Liver (tissue), 9 donors: ENCODE results near the gene MYO5A. TPM values are rescaled to one million over a fixed set of nuclear protein-coding genes. Genes with fewer than 3 reads are reported as not detected.

Experiments
- DNase-seq: peaks from one replicate; pipeline ENCODE4 v3.0.0-alpha.2; 2017; ENCODE audit warnings: low spot score
- H3K27ac ChIP-seq, 2 donors: one replicate each; pipeline ENCODE4 v1.7.0; 2013; ENCODE audit warnings: inconsistent platforms in 2 of 2, low read length in 2 of 2, control low read depth in 1 of 2, low read depth in 1 of 2, mild to moderate bottlenecking in 1 of 2
- H3K27me3 ChIP-seq, 4 donors: one replicate each; pipeline versions ENCODE4 v1.6.1 to v1.7.0; 2013; ENCODE audit warnings: low read length in 3 of 4, inconsistent platforms in 1 of 4, mild to moderate bottlenecking in 1 of 4, moderate library complexity in 1 of 4; ENCODE audit not compliant: control insufficient read depth in 4 of 4, insufficient read depth in 4 of 4
- H3K36me3 ChIP-seq, 4 donors: one replicate each; pipeline versions ENCODE4 v1.6.1 to v1.7.0; 2013; ENCODE audit warnings: low read length in 3 of 4, mild to moderate bottlenecking in 3 of 4, low read depth in 1 of 4, moderate library complexity in 1 of 4; ENCODE audit not compliant: control insufficient read depth in 4 of 4, insufficient read depth in 3 of 4
- H3K4me1 ChIP-seq, 4 donors: one replicate each; pipeline versions ENCODE4 v1.6.1 to v1.7.0; 2013; ENCODE audit warnings: low read length in 3 of 4, mild to moderate bottlenecking in 3 of 4, moderate library complexity in 1 of 4; ENCODE audit not compliant: control insufficient read depth in 4 of 4, insufficient read depth in 4 of 4
- H3K4me3 ChIP-seq, 3 donors: one replicate each; pipeline versions ENCODE4 v1.6.1 to v1.7.0; 2013; ENCODE audit warnings: low read length in 3 of 3, control low read depth in 1 of 3, low read depth in 1 of 3, mild to moderate bottlenecking in 1 of 3
- H3K9ac ChIP-seq, 2 donors: one replicate each; pipeline ENCODE4 v1.7.0; 2013; ENCODE audit warnings: low read length in 2 of 2, mild to moderate bottlenecking in 2 of 2, moderate library complexity in 2 of 2, control low read depth in 1 of 2, low read depth in 1 of 2
- H3K9me3 ChIP-seq, 4 donors: one replicate each; pipeline versions ENCODE4 v1.6.1 to v1.7.0; 2013; ENCODE audit warnings: low read length in 3 of 4; ENCODE audit not compliant: control insufficient read depth in 4 of 4
- ATF3 ChIP-seq: IDR thresholded peaks from 2 replicates; pipeline ENCODE4 v1.6.1; 2016; ENCODE audit warnings: antibody characterized with exemption
- CTCF ChIP-seq: fragments of 150-350 bp; IDR thresholded peaks from 2 replicates; pipeline ENCODE4 v1.5.1; 2017; ENCODE audit warnings: improper control_type of control experiment, low read depth, low read length; ENCODE audit not compliant: missing input control
- EGR1 ChIP-seq, 2 donors: IDR thresholded peaks; 2 replicates each; pipeline ENCODE4 v1.6.1; 2016 to 2018; ENCODE audit warnings: antibody characterized with exemption in 2 of 2, low read depth in 2 of 2
- FOXA1 ChIP-seq: IDR thresholded peaks from 2 replicates; pipeline ENCODE4 v1.6.1; 2016; ENCODE audit warnings: antibody characterized with exemption
- FOXA2 ChIP-seq: IDR thresholded peaks from 2 replicates; pipeline ENCODE4 v1.6.1; 2016; ENCODE audit warnings: antibody characterized with exemption
- GABPA ChIP-seq, 2 donors: IDR thresholded peaks in 1 of 2; conservative IDR thresholded peaks in 1 of 2; 2 replicates each; pipeline ENCODE4 v1.6.1; 2016; ENCODE audit warnings: antibody characterized with exemption in 2 of 2, mild to moderate bottlenecking in 1 of 2, moderate library complexity in 1 of 2
- HNF4G ChIP-seq: IDR thresholded peaks from 2 replicates; pipeline ENCODE4 v1.6.1; 2016; ENCODE audit warnings: antibody characterized with exemption
- NR2F2 ChIP-seq: IDR thresholded peaks from 2 replicates; pipeline ENCODE4 v1.6.1; 2016; ENCODE audit warnings: antibody characterized with exemption
- RAD21 ChIP-seq, 2 donors: IDR thresholded peaks; 2 replicates each; pipeline ENCODE4 v1.6.1; 2016; ENCODE audit warnings: antibody characterized with exemption in 2 of 2, mild to moderate bottlenecking in 2 of 2
- REST ChIP-seq: IDR thresholded peaks from 2 replicates; pipeline ENCODE4 v1.6.1; 2016; ENCODE audit warnings: antibody characterized with exemption, mild to moderate bottlenecking
- SP1 ChIP-seq: IDR thresholded peaks from 2 replicates; pipeline ENCODE4 v1.6.1; 2018; ENCODE audit warnings: antibody characterized with exemption, mild to moderate bottlenecking
- TAF1 ChIP-seq: conservative IDR thresholded peaks from 2 replicates; pipeline ENCODE4 v1.6.1; 2016; ENCODE audit warnings: antibody characterized with exemption, mild to moderate bottlenecking
- WGBS: extraction: QIAGEN DNeasy Blood & Tissue Kit; methylation state at CpG from one replicate; pipeline ENCODE4 v1.1.7; 2013; 5-methylcytosine and 5-hydroxymethylcytosine counted together
- polyA plus RNA-seq, 2 donors: library from polyadenylated mRNA; stranded (reverse) in 1 of 2; unstranded in 1 of 2; fragments of 200-250 nt in 1 of 2; fragments of >200 nt in 1 of 2; fragmentation: Nextera tagmentation in 1 of 2; extraction: Ambion mirVana in 1 of 2; gene quantifications; one replicate each; pipeline versions ENCODE4 v1.2.1 to v1.2.3, GENCODE V29; 2013 to 2015
- total RNA-seq, 2 donors: library from RNA; depleted of rRNA; stranded (reverse); fragments of >200 nt; gene quantifications; one replicate each; pipeline ENCODE4 v1.2.3, GENCODE V29; 2014
- donor health status: healthy.
- donor health status: healthy.
- donor health status: healthy.
- donor health status: healthy.
- donor health status: healthy.

MYO5A gene
- total and polyA plus RNA-seq, 4 donors: 1.0 to 7.1 (median 3.0) TPM

- Histone ChIP-seq H3K27me3 (no peaks in the 10 kb centered on the region), H3K9me3 (no peaks in the 10 kb centered on the region), H3K4me1 (peaks cover 0 to 1% (median 0%) of the 10 kb centered on the region in 4 donors), H3K9ac (no peak overlapping the region), H3K4me3 (no peak overlapping the region), H3K27ac (no peak overlapping the region), H3K36me3 (peaks cover 0 to 2% (median 0%) of the 10 kb centered on the region in 4 donors)
- DNase-seq: no peak
- TF ChIP-seq TAF1: no peak
- TF ChIP-seq FOXA1: no peak
- TF ChIP-seq RAD21 (IDR thresholded peaks at IDR 0.05): no peak
- TF ChIP-seq REST: no peak
- no peak for TF ChIP-seq HNF4G
- TF ChIP-seq ATF3: no peak
- no peak for TF ChIP-seq EGR1 (IDR thresholded peaks at IDR 0.05; ENCODE audit: low read depth in 2 of 2)
- WGBS: 98% methylated on average over 1 of the region's 1 CpG
Measured at GRCh38 chr15:52344592-52344991, 184.1 kb downstream of the MYO5A start.

GRCh38 chr15:52343831-52344230 lies 184.8 kb downstream of the MYO5A start:
- Histone ChIP-seq H3K27ac (no peak overlapping the region), H3K27me3 (no peaks in the 10 kb centered on the region), H3K9ac (no peak overlapping the region), H3K36me3 (peaks cover 0 to 2% (median 0%) of the 10 kb centered on the region in 4 donors), H3K9me3 (no peaks in the 10 kb centered on the region), H3K4me1 (peaks cover 0 to 1% (median 0%) of the 10 kb centered on the region in 4 donors), H3K4me3 (no peak overlapping the region)
- WGBS: 90% methylated on average over 3 of the region's 3 CpGs
- no peak for TF ChIP-seq CTCF
- TF ChIP-seq RAD21 (IDR thresholded peaks at IDR 0.05): no peak
- no peak for TF ChIP-seq GABPA (IDR thresholded peaks at IDR 0.05 in 1 of 2, conservative IDR thresholded peaks at IDR 0.05 in 1 of 2)
- no peak for TF ChIP-seq FOXA2
- no peak for TF ChIP-seq SP1
- no peak for TF ChIP-seq NR2F2
- TF ChIP-seq REST: no peak
- DNase-seq: no peak
